Measurements from ENCODE around the gene WIPF3. TPM values are rescaled to one million over a fixed set of nuclear protein-coding genes. Genes with fewer than 3 reads are reported as not detected.

Gene WIPF3
- total RNA-seq, 4 donors from 2014 or later, result 3.7 to 6.8 (median 5.5) TPM

GRCh38 chr7:29848941-29849340 lies 42.6 kb downstream of the WIPF3 start:
- Histone ChIP-seq H3K27me3 (no peaks in the 10 kb centered on the region), H3K36me3 (no peaks in the 10 kb centered on the region), H3K9me3 (no peaks in the 10 kb centered on the region), H3K4me1 (no peaks in the 10 kb centered on the region), H3K27ac (no peak overlapping the region), H3K4me3 (no peak overlapping the region)
- 64 to 68% methylated on average over 3 of the region's 3 CpGs for WGBS, 2 donors (ENCODE audit: low coverage in 1 of 2)
- no peak for ATAC-seq
- no peak for TF ChIP-seq POLR2A (IDR thresholded peaks at IDR 0.05)
- no peak for TF ChIP-seq EP300 (IDR thresholded peaks at IDR 0.05)
- no peak for TF ChIP-seq CTCF (IDR thresholded peaks at IDR 0.05)
- TF ChIP-seq POLR2AphosphoS5 (IDR thresholded peaks at IDR 0.05), result no peak

GRCh38 chr7:29851487-29851886 lies 45.2 kb downstream of the WIPF3 start:
- Histone ChIP-seq H3K27ac (no peak overlapping the region), H3K27me3 (no peaks in the 10 kb centered on the region), H3K4me3 (no peak overlapping the region), H3K36me3 (no peaks in the 10 kb centered on the region), H3K9me3 (no peaks in the 10 kb centered on the region), H3K4me1 (no peaks in the 10 kb centered on the region)
- ATAC-seq, result no peak
- WGBS, 2 donors (ENCODE audit: low coverage in 1 of 2), result 93 to 100% methylated on average over 2 to 6 of the region's 7 CpGs
- TF ChIP-seq POLR2AphosphoS5 (IDR thresholded peaks at IDR 0.05), result no peak
- TF ChIP-seq EP300 (IDR thresholded peaks at IDR 0.05), result no peak
- TF ChIP-seq CTCF (IDR thresholded peaks at IDR 0.05), result no peak
- no peak for TF ChIP-seq POLR2A (IDR thresholded peaks at IDR 0.05)

- no peak for ATAC-seq
- no peaks in the 10 kb centered on the region for H3K4me1 ChIP-seq
- no peak overlapping the region for H3K27ac ChIP-seq
- TF ChIP-seq EP300 (IDR thresholded peaks at IDR 0.05) (no peak), POLR2A (IDR thresholded peaks at IDR 0.05) (no peak), CTCF (IDR thresholded peaks at IDR 0.05) (no peak), POLR2AphosphoS5 (IDR thresholded peaks at IDR 0.05) (no peak)
- no peak overlapping the region for H3K4me3 ChIP-seq
- WGBS, 2 donors (ENCODE audit: low coverage in 1 of 2), result 90 to 100% methylated on average over 1 of the region's 1 CpG
- no peaks in the 10 kb centered on the region for H3K36me3 ChIP-seq
- H3K9me3 ChIP-seq, result no peaks in the 10 kb centered on the region
- H3K27me3 ChIP-seq, result no peaks in the 10 kb centered on the region
Measured at GRCh38 chr7:29852457-29852856, 46.1 kb downstream of the WIPF3 start.

GRCh38 chr7:29853072-29853471 lies 46.8 kb downstream of the WIPF3 start:
- no peak for ATAC-seq
- H3K4me3 ChIP-seq, result no peak overlapping the region
- 52 to 100% methylated on average over 1 to 2 of the region's 2 CpGs for WGBS, 2 donors (ENCODE audit: low coverage in 1 of 2)
- TF ChIP-seq POLR2AphosphoS5 (IDR thresholded peaks at IDR 0.05) (no peak), EP300 (IDR thresholded peaks at IDR 0.05) (no peak), POLR2A (IDR thresholded peaks at IDR 0.05) (no peak), CTCF (IDR thresholded peaks at IDR 0.05) (no peak)
- H3K27ac ChIP-seq, result no peak overlapping the region
- no peaks in the 10 kb centered on the region for H3K4me1 ChIP-seq
- H3K9me3 ChIP-seq, result no peaks in the 10 kb centered on the region
- H3K27me3 ChIP-seq, result no peaks in the 10 kb centered on the region
- H3K36me3 ChIP-seq, result no peaks in the 10 kb centered on the region

GRCh38 chr7:29853789-29854188 lies 47.5 kb downstream of the WIPF3 start:
- no peak for ATAC-seq
- Histone ChIP-seq H3K27ac (no peak overlapping the region), H3K9me3 (no peaks in the 10 kb centered on the region), H3K4me3 (no peak overlapping the region), H3K4me1 (no peaks in the 10 kb centered on the region), H3K27me3 (no peaks in the 10 kb centered on the region), H3K36me3 (no peaks in the 10 kb centered on the region)
- TF ChIP-seq POLR2AphosphoS5 (IDR thresholded peaks at IDR 0.05) (no peak), POLR2A (IDR thresholded peaks at IDR 0.05) (no peak), CTCF (IDR thresholded peaks at IDR 0.05) (no peak), EP300 (IDR thresholded peaks at IDR 0.05) (no peak)
- WGBS, 2 donors (ENCODE audit: low coverage in 1 of 2), result 82 to 86% methylated on average over 9 of the region's 9 CpGs

All from gastroesophageal sphincter (tissue), 4 donors.